Muscle of leg (tissue), 11 donors: ENCODE measurements around the gene ANO8. TPM values are rescaled to one million over a fixed set of nuclear protein-coding genes. Genes with fewer than 3 reads are reported as not detected.
A peak's percentile ranks its signal among the peaks of the same experiment; 100 is the strongest.

ENCODE experiments used
- DNase-seq: peaks from one replicate; pipeline ENCODE4 v3.0.0; 2013
- H3K27ac ChIP-seq: one replicate; pipeline ENCODE4 v1.5.1; 2013; ENCODE audit warnings: mild to moderate bottlenecking, low read length, control low read depth
- H3K27me3 ChIP-seq: one replicate; pipeline ENCODE4 v1.6.1; 2013; ENCODE audit warnings: low read length; ENCODE audit not compliant: control insufficient read depth, insufficient read depth
- H3K36me3 ChIP-seq: one replicate; pipeline ENCODE4 v1.6.1; 2013; ENCODE audit warnings: low read length; ENCODE audit not compliant: control insufficient read depth, insufficient read depth
- H3K4me1 ChIP-seq: one replicate; pipeline ENCODE4 v1.6.1; 2013; ENCODE audit warnings: low read length; ENCODE audit not compliant: control insufficient read depth, insufficient read depth
- H3K4me3 ChIP-seq: one replicate; pipeline ENCODE4 v1.5.1; 2013; ENCODE audit warnings: low read length, control low read depth
- H3K9me3 ChIP-seq: replicated peaks from 2 replicates; pipeline ENCODE4 v1.6.1; 2013; ENCODE audit warnings: low read depth, low read length; ENCODE audit not compliant: control insufficient read depth
- WGBS: methylation state at CpG from one replicate; pipeline ENCODE4 v1.1.5; 2013; ENCODE audit warnings: missing lambda C conversion rate; ENCODE audit not compliant: insufficient coverage; 5-methylcytosine and 5-hydroxymethylcytosine counted together
- polyA plus RNA-seq, 8 donors: library from polyadenylated mRNA; unstranded; fragments of 120-200 nt; gene quantifications; one replicate each; pipeline versions ENCODE4 v1.2.1 to v1.2.3, GENCODE V29; 2013; ENCODE audit warnings: inconsistent platforms in 1 of 8, low replicate concordance in 1 of 8; ENCODE audit not compliant: insufficient read length in 8 of 8, insufficient read depth in 1 of 8
- total RNA-seq: library from RNA; stranded (reverse); fragments of 120-200 nt; gene quantifications from one replicate; pipeline ENCODE4 v1.2.4, GENCODE V29; 2013

Gene ANO8
- total and polyA plus RNA-seq, 9 donors, result 3.9 to 8.3 (median 6.8) TPM

GRCh38 chr19:17336872-17337674 is 2.4 kb upstream of the ANO8 start, which contains the start of gene GTPBP3:
Gene GTPBP3, plus strand, starts transcription at chr19:17337553. Its CDS starts 59 bp downstream, at chr19:17337612.
- Histone ChIP-seq H3K4me3 (peak within 1 kb of the TSS; percentile 73), H3K9me3 (no peaks in the 10 kb centered on the region), H3K36me3 (peaks cover 20% of the 10 kb centered on the region), H3K4me1 (peaks cover 35% of the 10 kb centered on the region), H3K27ac (peak within 1 kb of the TSS; percentile 99), H3K27me3 (no peaks in the 10 kb centered on the region)
- peak; percentile 100 for DNase-seq
- WGBS, result under 1% methylated on average over 38 of the region's 41 CpGs

GRCh38 chr19:17335575-17335974 is 920 bp upstream of the ANO8 start:
- no peak overlapping the region for H3K4me3 ChIP-seq
- 76% methylated on average over 4 of the region's 10 CpGs for WGBS
- H3K36me3 ChIP-seq, result peaks cover 18% of the 10 kb centered on the region
- H3K9me3 ChIP-seq, result no peaks in the 10 kb centered on the region
- H3K27ac ChIP-seq, result no peak overlapping the region
- peaks cover 5% of the 10 kb centered on the region for H3K27me3 ChIP-seq
- no peak for DNase-seq
- peaks cover 35% of the 10 kb centered on the region for H3K4me1 ChIP-seq

- DNase-seq, result peak; percentile 51
- Histone ChIP-seq H3K4me3 (peak overlapping the region; percentile 67), H3K36me3 (peaks cover 21% of the 10 kb centered on the region), H3K27ac (no peak overlapping the region), H3K9me3 (no peaks in the 10 kb centered on the region), H3K4me1 (peaks cover 40% of the 10 kb centered on the region), H3K27me3 (peaks cover 22% of the 10 kb centered on the region)
- WGBS, result 36% methylated on average over 52 of the region's 52 CpGs
Observed at GRCh38 chr19:17333611-17334413, 843 bp downstream of the ANO8 start.

- Histone ChIP-seq H3K9me3 (no peaks in the 10 kb centered on the region), H3K27ac (no peak overlapping the region), H3K4me1 (peaks cover 37% of the 10 kb centered on the region), H3K27me3 (peaks cover 27% of the 10 kb centered on the region), H3K36me3 (peaks cover 21% of the 10 kb centered on the region), H3K4me3 (no peak overlapping the region)
- 93% methylated on average over 44 of the region's 45 CpGs for WGBS
- peak; percentile 52 for DNase-seq
Observed at GRCh38 chr19:17332677-17333581, 1.7 kb downstream of the ANO8 start.

- H3K36me3 ChIP-seq, result peaks cover 21% of the 10 kb centered on the region
- H3K27ac ChIP-seq, result no peak overlapping the region
- DNase-seq, result no peak
- peaks cover 32% of the 10 kb centered on the region for H3K4me1 ChIP-seq
- no peaks in the 10 kb centered on the region for H3K9me3 ChIP-seq
- H3K27me3 ChIP-seq, result peaks cover 27% of the 10 kb centered on the region
- WGBS, result 77% methylated on average over 4 of the region's 8 CpGs
- H3K4me3 ChIP-seq, result no peak overlapping the region
Observed at GRCh38 chr19:17332360-17332676, 2.3 kb downstream of the ANO8 start.

- Histone ChIP-seq H3K36me3 (peaks cover 26% of the 10 kb centered on the region), H3K4me3 (no peak overlapping the region), H3K27me3 (peaks cover 27% of the 10 kb centered on the region), H3K27ac (no peak overlapping the region), H3K4me1 (peaks cover 27% of the 10 kb centered on the region), H3K9me3 (no peaks in the 10 kb centered on the region)
- no peak for DNase-seq
- 92% methylated on average over 9 of the region's 13 CpGs for WGBS
Observed at GRCh38 chr19:17331045-17331558, 3.6 kb downstream of the ANO8 start.

- no peak overlapping the region for H3K4me3 ChIP-seq
- 87% methylated on average over 24 of the region's 24 CpGs for WGBS
- no peak overlapping the region for H3K27ac ChIP-seq
- no peak for DNase-seq
- peaks cover 23% of the 10 kb centered on the region for H3K4me1 ChIP-seq
- no peaks in the 10 kb centered on the region for H3K9me3 ChIP-seq
- H3K27me3 ChIP-seq, result peaks cover 27% of the 10 kb centered on the region
- peaks cover 26% of the 10 kb centered on the region for H3K36me3 ChIP-seq
Observed at GRCh38 chr19:17330262-17331044, 4.2 kb downstream of the ANO8 start.

GRCh38 chr19:17329366-17330261 is 5.0 kb downstream of the ANO8 start:
- no peak overlapping the region for H3K4me3 ChIP-seq
- H3K36me3 ChIP-seq, result peaks cover 33% of the 10 kb centered on the region
- peaks cover 27% of the 10 kb centered on the region for H3K27me3 ChIP-seq
- no peaks in the 10 kb centered on the region for H3K9me3 ChIP-seq
- H3K27ac ChIP-seq, result no peak overlapping the region
- no peak for DNase-seq
- peaks cover 15% of the 10 kb centered on the region for H3K4me1 ChIP-seq
- 54% methylated on average over 39 of the region's 51 CpGs for WGBS
